HEK293 (cell line): ENCODE measurements around the gene KCNAB2.

Experiments used
- BCL11A ChIP-seq: fragments of 450-650 bp; formaldehyde crosslinking; IDR thresholded peaks from 2 replicates; pipeline ENCODE4 v1.5.1; 2016; ENCODE audit warnings: low read depth, missing biosample characterization, missing genetic modification characterization
- GLI4 ChIP-seq: fragments of 450-650 bp; formaldehyde crosslinking; IDR thresholded peaks from 2 replicates; pipeline ENCODE4 v1.5.1; 2016; ENCODE audit warnings: missing biosample characterization, missing genetic modification characterization
- MEIS1 ChIP-seq: sonication (generic); formaldehyde crosslinking; IDR thresholded peaks from 2 replicates; pipeline ENCODE4 v1.8.1; 2022; ENCODE audit warnings: missing genetic modification reagents, mild to moderate bottlenecking, borderline replicate concordance
- REPIN1 ChIP-seq: fragments of 450-650 bp; formaldehyde crosslinking; IDR thresholded peaks from 2 replicates; pipeline ENCODE4 v1.5.1; 2017; ENCODE audit warnings: missing biosample characterization, missing genetic modification characterization, low read depth
- ZIC2 ChIP-seq: fragments of 450-650 bp; formaldehyde crosslinking; IDR thresholded peaks from 2 replicates; pipeline ENCODE4 v1.5.1; 2016; ENCODE audit warnings: missing biosample characterization, missing genetic modification characterization
- ZNF112 ChIP-seq: fragments of 450-650 bp; formaldehyde crosslinking; IDR thresholded peaks from 2 replicates; pipeline ENCODE4 v1.5.0; 2017; ENCODE audit warnings: missing biosample characterization, missing genetic modification characterization
- ZNF248 ChIP-seq: fragments of 450-650 bp; formaldehyde crosslinking; IDR thresholded peaks from 2 replicates; pipeline ENCODE4 v1.5.1; 2017; ENCODE audit warnings: missing biosample characterization, missing genetic modification characterization
- ZNF558 ChIP-seq: fragments of 450-650 bp; formaldehyde crosslinking; IDR thresholded peaks from 2 replicates; pipeline ENCODE4 v1.5.1; 2016; ENCODE audit warnings: missing biosample characterization, missing genetic modification characterization
- ZNF660 ChIP-seq: fragments of 450-650 bp; IDR thresholded peaks from 2 replicates; pipeline ENCODE4 v1.5.1; 2018; ENCODE audit warnings: missing biosample characterization, mild to moderate bottlenecking, missing genetic modification characterization
- TF ChIP-seq, protein P1 (sequence below): fragments of 450-650 bp; formaldehyde crosslinking; IDR thresholded peaks from 2 replicates; pipeline ENCODE4 v1.5.1; 2016; ENCODE audit warnings: missing biosample characterization, missing genetic modification characterization
- TF ChIP-seq, protein P2 (sequence below): fragments of 450-650 bp; formaldehyde crosslinking; IDR thresholded peaks from 2 replicates; pipeline ENCODE4 v1.5.1; 2016; ENCODE audit warnings: missing biosample characterization, missing genetic modification characterization
- TF ChIP-seq, protein P3 (sequence below): fragments of 450-650 bp; formaldehyde crosslinking; IDR thresholded peaks from 2 replicates; pipeline ENCODE4 v1.5.1; 2017; ENCODE audit warnings: missing biosample characterization, missing genetic modification characterization
- TF ChIP-seq, protein P4 (sequence below): fragments of 450-650 bp; formaldehyde crosslinking; IDR thresholded peaks from 2 replicates; pipeline ENCODE4 v1.5.1; 2016; ENCODE audit warnings: missing biosample characterization, missing genetic modification characterization

DNA sequence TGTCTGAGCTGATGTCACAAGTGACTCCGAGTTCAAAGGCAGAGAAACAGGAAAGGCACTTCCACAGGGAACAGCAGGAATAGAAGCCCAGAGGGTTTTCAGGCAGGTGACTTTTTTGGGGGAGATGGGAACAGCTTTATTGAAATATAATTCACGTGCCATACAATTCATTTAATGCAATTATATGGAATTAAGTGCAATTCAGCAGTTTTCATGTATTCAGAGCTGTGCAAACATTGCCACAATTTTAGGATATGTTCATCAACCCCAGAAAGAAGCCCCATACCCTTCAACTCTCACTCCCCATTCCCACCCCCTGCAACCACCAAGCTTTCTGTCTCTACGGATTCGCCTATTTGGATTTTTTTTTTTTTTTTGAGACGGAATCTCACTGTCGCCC lies 17.0 kb downstream of the KCNAB2 start:
- no peak for TF ChIP-seq REPIN1 (tag by site-specific recombination)
- no peak for TF ChIP-seq MEIS1
- TF ChIP-seq, protein P1, sequence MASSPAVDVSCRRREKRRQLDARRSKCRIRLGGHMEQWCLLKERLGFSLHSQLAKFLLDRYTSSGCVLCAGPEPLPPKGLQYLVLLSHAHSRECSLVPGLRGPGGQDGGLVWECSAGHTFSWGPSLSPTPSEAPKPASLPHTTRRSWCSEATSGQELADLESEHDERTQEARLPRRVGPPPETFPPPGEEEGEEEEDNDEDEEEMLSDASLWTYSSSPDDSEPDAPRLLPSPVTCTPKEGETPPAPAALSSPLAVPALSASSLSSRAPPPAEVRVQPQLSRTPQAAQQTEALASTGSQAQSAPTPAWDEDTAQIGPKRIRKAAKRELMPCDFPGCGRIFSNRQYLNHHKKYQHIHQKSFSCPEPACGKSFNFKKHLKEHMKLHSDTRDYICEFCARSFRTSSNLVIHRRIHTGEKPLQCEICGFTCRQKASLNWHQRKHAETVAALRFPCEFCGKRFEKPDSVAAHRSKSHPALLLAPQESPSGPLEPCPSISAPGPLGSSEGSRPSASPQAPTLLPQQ (tag by site-specific recombination), result no peak
- no peak for TF ChIP-seq ZNF248 (tag by site-specific recombination)
- TF ChIP-seq, protein P2, sequence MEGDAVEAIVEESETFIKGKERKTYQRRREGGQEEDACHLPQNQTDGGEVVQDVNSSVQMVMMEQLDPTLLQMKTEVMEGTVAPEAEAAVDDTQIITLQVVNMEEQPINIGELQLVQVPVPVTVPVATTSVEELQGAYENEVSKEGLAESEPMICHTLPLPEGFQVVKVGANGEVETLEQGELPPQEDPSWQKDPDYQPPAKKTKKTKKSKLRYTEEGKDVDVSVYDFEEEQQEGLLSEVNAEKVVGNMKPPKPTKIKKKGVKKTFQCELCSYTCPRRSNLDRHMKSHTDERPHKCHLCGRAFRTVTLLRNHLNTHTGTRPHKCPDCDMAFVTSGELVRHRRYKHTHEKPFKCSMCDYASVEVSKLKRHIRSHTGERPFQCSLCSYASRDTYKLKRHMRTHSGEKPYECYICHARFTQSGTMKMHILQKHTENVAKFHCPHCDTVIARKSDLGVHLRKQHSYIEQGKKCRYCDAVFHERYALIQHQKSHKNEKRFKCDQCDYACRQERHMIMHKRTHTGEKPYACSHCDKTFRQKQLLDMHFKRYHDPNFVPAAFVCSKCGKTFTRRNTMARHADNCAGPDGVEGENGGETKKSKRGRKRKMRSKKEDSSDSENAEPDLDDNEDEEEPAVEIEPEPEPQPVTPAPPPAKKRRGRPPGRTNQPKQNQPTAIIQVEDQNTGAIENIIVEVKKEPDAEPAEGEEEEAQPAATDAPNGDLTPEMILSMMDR (tag by site-specific recombination), result no peak
- TF ChIP-seq GLI4 (tag by site-specific recombination), result no peak
- no peak for TF ChIP-seq BCL11A (tag by site-specific recombination)
- TF ChIP-seq ZNF660, result no peak
- no peak for TF ChIP-seq ZNF558 (tag by site-specific recombination)
- TF ChIP-seq ZNF112 (tag by site-specific recombination), result no peak
- TF ChIP-seq, protein P3, sequence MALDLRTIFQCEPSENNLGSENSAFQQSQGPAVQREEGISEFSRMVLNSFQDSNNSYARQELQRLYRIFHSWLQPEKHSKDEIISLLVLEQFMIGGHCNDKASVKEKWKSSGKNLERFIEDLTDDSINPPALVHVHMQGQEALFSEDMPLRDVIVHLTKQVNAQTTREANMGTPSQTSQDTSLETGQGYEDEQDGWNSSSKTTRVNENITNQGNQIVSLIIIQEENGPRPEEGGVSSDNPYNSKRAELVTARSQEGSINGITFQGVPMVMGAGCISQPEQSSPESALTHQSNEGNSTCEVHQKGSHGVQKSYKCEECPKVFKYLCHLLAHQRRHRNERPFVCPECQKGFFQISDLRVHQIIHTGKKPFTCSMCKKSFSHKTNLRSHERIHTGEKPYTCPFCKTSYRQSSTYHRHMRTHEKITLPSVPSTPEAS (tag by site-specific recombination), result no peak
- no peak for TF ChIP-seq ZIC2 (tag by site-specific recombination)
- TF ChIP-seq, protein P4, sequence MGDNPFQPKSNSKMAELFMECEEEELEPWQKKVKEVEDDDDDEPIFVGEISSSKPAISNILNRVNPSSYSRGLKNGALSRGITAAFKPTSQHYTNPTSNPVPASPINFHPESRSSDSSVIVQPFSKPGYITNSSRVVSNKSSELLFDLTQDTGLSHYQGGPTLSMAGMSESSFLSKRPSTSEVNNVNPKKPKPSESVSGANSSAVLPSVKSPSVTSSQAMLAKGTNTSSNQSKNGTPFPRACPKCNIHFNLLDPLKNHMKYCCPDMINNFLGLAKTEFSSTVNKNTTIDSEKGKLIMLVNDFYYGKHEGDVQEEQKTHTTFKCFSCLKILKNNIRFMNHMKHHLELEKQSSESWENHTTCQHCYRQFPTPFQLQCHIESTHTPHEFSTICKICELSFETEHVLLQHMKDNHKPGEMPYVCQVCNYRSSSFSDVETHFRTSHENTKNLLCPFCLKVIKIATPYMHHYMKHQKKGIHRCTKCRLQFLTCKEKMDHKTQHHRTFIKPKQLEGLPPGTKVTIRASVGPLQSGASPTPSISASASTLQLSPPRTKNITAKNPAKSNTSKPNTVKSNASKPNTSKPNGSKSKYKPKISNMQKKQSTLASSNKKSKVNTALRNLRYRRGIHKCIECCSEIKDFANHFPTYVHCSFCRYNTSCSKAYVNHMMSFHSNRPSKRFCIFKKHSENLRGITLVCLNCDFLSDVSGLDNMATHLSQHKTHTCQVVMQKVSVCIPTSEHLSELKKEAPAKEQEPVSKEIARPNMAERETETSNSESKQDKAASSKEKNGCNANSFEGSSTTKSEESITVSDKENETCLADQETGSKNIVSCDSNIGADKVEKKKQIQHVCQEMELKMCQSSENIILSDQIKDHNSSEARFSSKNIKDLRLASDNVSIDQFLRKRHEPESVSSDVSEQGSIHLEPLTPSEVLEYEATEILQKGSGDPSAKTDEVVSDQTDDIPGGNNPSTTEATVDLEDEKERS, result no peak
